SJSA1 (cell line): ENCODE results near the gene GAREM2. TPM values are rescaled to one million over a fixed set of nuclear protein-coding genes. Genes with fewer than 3 reads are reported as not detected.

ENCODE experiments used
- total RNA-seq: library from RNA; depleted of rRNA; stranded (reverse); fragments of >200 nt; shearing (Covaris generic); gene quantifications from 2 replicates; pipeline ENCODE4 v1.2.3, GENCODE V29; 2014; rRNA removed

The GAREM2 gene
- total RNA-seq, 1 experiment from 2014 or later: 0.05 TPM

Other genes starting within 250 kb of the GAREM2 start
- gene KIF3C, start 190.6 kb upstream of the GAREM2 start, total RNA-seq: 5.3 and 5.4 TPM in 2 replicates
- 92.7 and 186 TPM in 2 replicates for gene RAB10, start 139.0 kb upstream of the GAREM2 start, total RNA-seq
- 111 and 114 TPM in 2 replicates for gene HADHA, start 71.5 kb downstream of the GAREM2 start, total RNA-seq
- gene HADHB, start 71.9 kb downstream of the GAREM2 start, total RNA-seq: 73.0 and 74.3 TPM in 2 replicates
- gene SELENOI, start 173.1 kb downstream of the GAREM2 start, total RNA-seq: 10.1 and 17.6 TPM in 2 replicates
- 0.18 and 1.1 TPM in 2 replicates for gene ADGRF3, start 173.7 kb downstream of the GAREM2 start, total RNA-seq
- gene DRC1, start 228.8 kb downstream of the GAREM2 start, total RNA-seq: not detected in 2 replicates